HG03342 (cell line): ENCODE results near the gene UBN2.

Experiments used
- ATAC-seq: cut with Tn5 transposase; IDR thresholded peaks from one replicate; pipeline ENCODE4 v1.9.1; 2021; ENCODE audit warnings: mild to moderate bottlenecking, moderate library complexity; ENCODE audit not compliant: unreplicated experiment

Gene UBN2

DNA sequence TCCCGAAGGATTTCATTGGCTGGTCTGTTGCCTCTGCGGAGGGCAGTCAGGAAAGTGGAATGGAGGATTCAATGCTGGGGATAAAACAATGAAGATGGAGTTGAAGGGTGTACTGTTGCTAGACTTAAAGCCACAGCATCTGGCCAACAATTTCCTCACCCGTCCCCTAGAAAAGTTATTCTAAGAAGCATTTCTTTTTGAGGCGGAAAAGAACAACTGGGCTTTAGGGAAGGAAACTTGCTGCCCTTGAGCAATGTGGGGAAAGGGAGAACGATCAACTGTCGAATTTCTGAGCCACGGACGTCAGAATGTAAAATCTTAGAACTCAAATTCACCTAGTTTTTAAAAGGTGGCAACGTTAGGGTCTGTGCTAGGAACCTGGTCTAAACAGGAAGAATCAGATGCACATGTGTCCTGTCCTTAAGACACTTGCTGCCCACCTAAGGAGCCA is 110.8 kb downstream of the UBN2 start:
- ATAC-seq, result no peak

DNA sequence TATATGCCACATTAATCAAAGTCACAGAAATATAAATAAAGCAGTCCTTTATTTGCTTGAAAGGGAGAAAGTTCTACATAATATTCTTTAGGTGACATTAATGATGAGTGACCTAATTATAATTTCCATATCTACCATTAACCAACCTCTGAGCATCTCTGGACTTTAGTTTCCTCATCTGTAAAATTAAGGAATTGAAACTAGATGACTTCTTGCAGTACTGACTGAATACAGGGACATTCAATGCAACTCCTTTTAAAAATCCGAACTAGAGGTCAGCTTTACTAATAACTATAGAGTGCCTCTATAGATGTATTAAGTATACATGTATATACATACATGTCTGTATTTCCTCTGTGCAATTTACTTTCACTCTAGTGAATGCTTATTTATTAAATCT is 114.0 kb downstream of the UBN2 start:
- no peak for ATAC-seq

- ATAC-seq, result no peak
Measured at GRCh38 chr7:139351027-139351426, 120.0 kb downstream of the UBN2 start.

DNA sequence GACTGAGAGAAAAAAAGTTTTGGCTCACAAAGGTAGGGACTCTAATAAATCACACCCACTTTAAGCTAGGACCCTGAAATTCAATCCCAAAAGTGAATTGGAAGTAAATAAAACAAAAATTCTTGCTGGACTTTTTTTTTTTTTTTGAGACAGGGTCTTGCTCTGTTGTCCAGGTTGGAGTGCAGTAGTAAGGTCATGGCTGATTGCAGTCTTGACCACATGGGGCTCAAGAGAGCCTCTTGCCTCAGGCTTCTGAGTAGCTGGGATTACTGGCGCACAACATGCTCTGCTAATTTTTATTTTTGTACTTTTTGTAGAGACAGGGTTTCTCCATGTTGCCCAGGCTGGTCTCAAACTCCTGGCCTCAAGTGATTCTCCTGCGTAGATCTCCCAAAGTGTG is 123.7 kb downstream of the UBN2 start:
- no peak for ATAC-seq

DNA sequence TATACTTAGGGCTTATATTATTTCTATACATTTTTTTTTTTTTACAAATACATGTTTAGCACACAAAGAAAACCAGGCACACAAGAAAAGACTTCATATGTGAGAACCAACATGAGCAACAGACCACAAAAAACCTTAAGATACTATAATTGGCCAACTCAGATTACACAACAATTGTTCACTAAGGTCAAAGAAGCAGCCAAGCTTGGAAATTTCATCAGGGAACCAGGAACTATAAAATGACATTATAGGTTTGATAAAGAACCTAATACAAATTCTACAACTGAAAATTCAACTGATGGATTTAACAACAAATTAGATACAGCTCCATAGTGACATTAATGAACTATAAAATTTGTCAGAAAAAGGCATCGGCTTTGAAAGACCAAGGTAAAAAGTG is 124.3 kb downstream of the UBN2 start:
- ATAC-seq, result no peak
